GM21576 (cell line): ENCODE results near the gene CDH20.

Experiments
- ATAC-seq: cut with Tn5 transposase; IDR thresholded peaks from one replicate; pipeline ENCODE4 v1.9.1; 2021; ENCODE audit warnings: mild to moderate bottlenecking, moderate library complexity; ENCODE audit not compliant: unreplicated experiment

CDH20 gene

DNA sequence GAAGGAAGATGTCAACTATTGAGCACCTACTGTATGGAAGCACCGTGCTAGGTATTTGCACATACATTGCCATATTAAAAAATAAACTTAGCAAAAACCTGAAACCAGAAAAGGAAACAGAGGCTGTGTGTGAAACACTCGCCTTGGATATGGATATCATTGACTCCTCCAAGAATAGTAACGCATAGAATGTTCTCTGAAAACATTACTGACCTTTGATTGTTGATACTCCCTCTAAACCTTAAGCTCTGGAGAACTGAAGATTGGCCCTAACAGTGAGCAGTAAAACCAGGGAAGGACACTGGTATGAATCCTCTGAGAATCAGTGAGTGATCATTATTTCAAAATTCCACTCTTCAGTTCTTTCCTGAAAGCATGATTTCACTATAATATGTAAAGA, 236.8 kb downstream of the CDH20 start:
- no peak for ATAC-seq

DNA sequence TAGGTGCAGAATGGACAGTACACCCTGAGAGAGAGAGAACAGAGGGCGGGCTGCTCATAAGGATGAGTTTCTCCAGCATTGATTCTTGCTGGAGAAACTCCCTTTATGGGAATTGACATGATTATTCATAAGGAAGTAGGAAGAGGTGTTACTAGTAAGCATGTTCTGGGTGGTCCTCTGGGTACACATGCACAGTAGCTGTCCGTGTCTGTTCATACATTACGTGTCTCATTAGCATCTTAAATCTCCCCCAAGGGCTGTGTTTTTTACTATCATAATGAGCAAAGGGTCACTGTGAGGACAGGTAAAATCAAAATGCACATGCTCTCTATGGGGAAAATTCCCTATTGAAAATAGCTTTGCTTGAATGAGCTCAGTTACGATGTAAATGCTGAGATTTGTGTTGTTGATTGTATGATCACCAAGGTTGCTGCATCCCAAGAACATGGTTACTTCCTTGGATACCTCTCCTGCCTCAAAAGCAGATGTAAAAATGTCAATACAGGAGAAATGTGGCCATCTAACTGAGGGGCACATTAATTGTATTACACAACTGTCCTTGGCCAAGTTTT, 238.9 kb downstream of the CDH20 start:
- no peak for ATAC-seq

DNA sequence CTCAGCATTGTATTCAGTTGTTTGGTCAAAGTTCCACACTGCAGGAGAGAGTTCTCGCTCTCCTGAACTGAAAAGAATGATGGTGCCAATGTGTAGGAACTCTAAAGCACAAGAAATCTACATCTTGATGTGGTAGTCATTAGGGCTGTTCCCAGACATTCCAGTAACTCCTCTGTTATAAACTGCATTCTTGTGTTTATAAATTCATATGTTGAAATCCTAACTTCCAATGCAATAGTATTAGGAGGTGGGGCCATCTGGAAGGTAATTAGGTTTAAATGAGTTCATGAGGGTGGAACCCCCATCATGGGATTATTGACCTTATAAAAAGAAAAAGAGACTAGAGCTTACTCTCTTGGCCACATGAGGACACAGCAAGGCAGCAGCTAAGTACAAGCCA, 239.6 kb downstream of the CDH20 start:
- no peak for ATAC-seq

DNA sequence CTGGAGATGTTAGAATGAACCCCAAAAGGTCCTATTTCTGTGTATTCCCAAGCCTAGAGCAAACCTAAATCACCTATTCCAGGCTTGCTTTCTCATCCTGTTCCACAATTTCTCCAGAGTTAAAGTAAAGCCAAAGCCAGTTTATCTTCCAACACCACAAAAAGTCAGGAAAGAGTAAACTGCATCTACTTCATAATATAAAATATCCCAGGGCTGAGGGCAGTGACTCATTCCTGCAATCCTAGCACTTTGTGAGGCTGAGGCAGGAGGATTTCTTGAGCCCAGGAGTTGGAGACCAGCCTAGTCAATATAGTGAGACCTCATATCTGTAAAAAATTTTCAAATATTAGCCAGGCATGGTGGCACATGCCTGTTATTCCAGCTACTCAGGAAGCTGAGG, 241.4 kb downstream of the CDH20 start:
- no peak for ATAC-seq

DNA sequence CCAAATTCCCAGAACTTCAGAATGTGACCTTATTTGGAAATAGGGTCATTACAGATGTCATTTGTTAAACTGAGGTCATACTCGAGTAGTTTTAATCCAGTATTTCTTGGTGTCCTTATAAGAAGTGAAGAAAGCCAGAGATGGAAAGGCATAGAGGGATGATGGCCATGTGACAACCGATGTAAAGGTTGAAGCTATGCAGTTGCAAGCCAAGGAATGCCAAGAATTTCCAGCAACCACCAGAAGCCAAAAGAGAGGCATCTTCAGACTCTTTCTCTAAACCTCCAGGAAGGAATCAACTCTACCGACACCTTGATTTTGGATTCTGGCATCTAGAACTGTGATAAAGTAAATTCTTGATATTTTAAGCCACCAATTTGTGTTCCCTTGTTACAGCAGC, 242.2 kb downstream of the CDH20 start:
- no peak for ATAC-seq

- no peak for ATAC-seq
Measured at GRCh38 chr18:61578846-61579245, 245.6 kb downstream of the CDH20 start.

DNA sequence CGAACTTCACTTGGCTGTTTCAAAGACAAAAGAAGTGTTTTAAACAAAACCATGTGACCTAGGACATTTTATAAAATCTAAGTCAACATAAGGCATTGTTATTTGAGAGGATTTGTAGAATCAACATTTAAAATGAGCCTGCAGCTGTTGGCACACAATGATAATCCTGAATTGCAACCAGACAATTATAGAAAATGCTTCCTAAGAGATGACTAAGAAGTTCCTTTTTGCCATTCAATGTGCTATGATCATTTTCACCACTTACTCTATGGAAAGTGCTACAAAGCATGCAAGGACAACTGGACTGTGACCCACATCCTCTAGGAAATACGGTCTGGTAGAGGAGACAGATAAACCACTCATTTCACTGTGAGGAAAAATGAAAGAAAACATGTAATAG, 246.4 kb downstream of the CDH20 start:
- no peak for ATAC-seq

GRCh38 chr18:61580046-61580445, 246.8 kb downstream of the CDH20 start:
- ATAC-seq, result no peak

DNA sequence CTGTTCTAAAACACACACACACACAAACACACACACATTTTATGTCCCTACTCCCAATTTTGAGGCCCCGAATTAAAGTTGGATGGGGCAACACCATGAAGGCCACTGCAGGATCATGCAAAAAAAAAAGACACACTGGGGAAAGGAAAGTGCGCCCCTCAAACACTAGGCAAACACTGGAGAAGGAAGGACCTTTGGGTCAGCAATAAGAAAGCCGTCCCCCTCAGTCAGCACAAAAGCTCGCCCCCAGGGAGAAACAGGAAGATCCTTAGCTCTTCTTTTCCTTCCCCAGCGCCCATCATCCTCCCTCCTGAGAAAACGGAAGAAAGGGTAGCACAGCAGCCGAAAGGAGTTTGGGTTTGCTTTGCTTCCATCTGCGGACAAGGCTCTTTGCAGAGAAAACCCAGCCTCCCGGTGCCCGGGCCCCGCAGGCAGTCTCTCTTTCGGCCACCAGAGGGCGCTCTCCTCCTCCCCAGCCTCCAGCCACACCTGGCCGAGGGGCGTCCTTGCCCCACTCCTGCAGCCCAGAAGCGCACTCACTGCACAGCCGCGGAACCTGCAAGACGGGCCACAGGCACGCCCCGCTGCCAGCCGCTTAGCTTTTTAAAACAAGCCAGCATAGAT, 248.5 kb downstream of the CDH20 start:
- peak; percentile 94 for ATAC-seq

DNA sequence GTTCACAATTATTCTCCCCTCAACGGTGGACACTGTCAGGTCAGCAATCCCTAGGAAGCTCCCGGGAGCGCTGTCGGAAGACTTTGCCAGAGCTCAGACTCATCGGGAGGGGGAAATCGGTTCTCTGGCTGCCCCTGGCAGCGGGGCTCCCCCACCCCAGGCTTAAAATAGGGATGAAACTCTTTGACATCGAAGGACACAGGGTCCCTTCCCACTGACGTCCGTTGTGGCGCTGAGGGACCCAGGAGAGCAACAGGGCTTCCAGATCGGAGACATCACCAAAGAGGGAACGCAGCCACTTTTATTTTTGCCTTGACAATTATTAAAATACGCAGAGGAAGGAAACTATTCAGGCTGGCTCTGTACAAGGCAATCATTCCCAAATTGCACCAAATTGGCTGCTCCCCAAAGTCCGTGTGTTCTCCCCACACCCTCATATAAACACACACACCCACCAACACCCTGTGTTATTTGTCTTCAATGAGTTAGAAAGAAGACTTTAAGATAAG, 249.0 kb downstream of the CDH20 start:
- no peak for ATAC-seq

DNA sequence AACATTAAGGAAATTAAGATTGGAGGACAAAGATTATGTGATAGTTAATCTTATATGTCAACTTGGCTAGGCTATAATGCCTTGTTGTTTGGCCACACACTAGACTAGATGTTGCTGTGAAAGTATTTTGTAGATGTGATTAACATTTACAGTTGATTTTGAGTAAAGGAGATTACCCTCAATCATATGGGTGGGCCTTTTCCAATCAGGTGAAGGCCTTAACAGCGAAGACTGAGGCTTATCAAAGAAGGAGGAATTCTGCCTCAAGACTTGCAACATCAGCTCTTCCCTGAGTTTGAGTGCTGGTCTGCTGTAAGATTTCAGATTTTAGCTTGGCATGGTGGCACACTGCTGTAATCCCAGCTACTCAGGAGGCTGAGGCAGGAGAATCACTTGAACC, 250.3 kb downstream of the CDH20 start:
- ATAC-seq, result no peak

GRCh38 chr18:61587865-61588264, 254.6 kb downstream of the CDH20 start:
- ATAC-seq, result no peak

GRCh38 chr18:61589053-61589723, 256.0 kb downstream of the CDH20 start:
- no peak for ATAC-seq

DNA sequence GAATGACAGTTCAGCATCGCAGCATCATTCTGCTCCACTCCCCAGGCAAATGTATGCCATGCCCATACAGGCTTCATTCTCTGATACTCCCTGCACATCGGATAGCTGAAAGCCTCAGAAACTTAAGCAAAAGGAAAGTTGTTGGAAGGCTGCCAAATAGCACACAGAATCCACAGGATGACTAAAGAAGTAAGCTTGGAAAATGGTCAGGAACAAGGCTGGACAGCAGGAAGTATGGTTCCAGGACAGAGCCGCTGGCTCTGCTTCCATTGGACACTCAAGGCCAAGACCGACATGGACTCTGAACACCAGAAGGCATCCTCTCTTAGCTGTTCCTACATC, 256.5 kb downstream of the CDH20 start:
- ATAC-seq, result no peak

GRCh38 chr18:61591253-61591652, 258.0 kb downstream of the CDH20 start:
- ATAC-seq, result no peak

GRCh38 chr18:61595615-61596251, 262.5 kb downstream of the CDH20 start:
- no peak for ATAC-seq

- no peak for ATAC-seq
Measured at GRCh38 chr18:61596296-61596695, 263.1 kb downstream of the CDH20 start.

DNA sequence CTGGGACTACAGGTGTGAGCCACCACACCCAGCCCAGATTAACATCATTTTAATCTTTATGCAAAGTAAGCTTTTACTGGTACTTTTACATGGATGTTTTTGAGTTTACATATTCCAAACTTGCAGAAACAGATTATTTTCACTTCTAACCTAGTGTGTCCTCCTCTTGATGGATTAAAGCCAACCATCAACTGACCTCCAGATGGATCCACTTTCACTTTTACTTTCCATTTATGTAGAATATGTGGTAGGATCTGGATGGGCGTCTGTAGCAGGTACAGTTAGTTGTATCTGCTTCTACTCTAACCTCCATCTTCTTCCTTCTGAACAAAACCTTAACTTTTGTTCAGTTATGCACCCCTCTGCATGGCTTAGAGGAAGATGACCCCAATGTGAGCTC, 264.1 kb downstream of the CDH20 start:
- ATAC-seq, result no peak

DNA sequence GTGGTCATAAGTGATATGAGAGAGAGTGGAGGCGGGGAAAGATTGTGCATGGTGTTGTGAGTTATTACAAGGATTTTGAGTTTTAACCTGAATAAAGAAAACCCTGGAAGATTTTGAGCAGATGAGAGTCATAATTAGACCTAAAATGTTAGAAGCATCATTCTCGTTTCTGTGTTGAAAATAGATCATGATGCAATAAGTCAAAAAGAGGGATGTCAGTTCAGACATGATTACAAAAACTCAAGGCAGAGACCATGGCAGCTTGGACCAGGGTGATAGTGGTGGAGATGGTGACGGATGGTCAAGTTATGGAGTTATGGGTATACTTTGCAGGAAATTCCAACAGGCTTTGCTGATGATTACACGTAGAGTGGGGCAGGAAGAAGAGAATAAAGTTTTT, 267.2 kb downstream of the CDH20 start:
- ATAC-seq, result no peak

DNA sequence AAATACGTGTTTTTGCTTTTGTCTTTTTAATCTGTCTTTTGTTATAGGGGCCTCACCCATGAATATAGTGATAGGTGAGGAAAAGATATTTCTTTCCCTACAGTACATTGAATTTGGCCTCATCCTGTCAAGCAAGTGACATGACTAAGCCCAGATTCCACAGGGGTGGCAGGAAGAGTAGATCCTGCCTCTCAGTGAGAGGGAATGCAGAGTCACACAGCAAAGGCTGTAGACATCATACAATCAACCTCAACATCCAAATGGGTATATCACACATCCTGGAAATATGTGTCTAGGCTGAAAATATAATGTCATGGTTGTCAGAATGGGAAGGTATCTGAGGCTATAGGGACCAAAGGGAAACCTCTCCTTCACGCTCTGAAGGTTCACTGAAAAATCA, 269.6 kb downstream of the CDH20 start:
- no peak for ATAC-seq
